AG04450 (cell line): Measurements from ENCODE around the gene CEP85. TPM values are rescaled to one million over a fixed set of nuclear protein-coding genes. Genes with fewer than 3 reads are reported as not detected.

Experiments
- CTCF ChIA-PET: fragments of 300-600, 350-600 bp; formaldehyde crosslinking; extraction: SDS; loops from one replicate; lab custom pipeline; 2022; ENCODE audit warnings: antibody characterized with exemption, inconsistent platforms; lab: Charles Lee
- POLR2A ChIA-PET: fragments of 350-600 bp; formaldehyde crosslinking; extraction: SDS; loops from one replicate; lab custom pipeline; 2021; ENCODE audit warnings: antibody characterized with exemption, inconsistent platforms; lab: Yijun Ruan, JAX
- DNase-seq: peaks from one replicate; pipeline ENCODE4 v3.0.0-alpha.2; 2011; ENCODE audit warnings: low read depth, low spot score
- H3K27ac ChIP-seq: one replicate; pipeline ENCODE4 v1.5.1; 2012; ENCODE audit warnings: low read depth, low read length, control low read depth
- H3K27me3 ChIP-seq: one replicate; pipeline ENCODE4 v1.6.0; 2012; ENCODE audit warnings: low read length; ENCODE audit not compliant: control insufficient read depth, insufficient read depth
- H3K4me3 ChIP-seq: 2 replicates; pipeline ENCODE4 v1.5.1; 2011; ENCODE audit warnings: mild to moderate bottlenecking, low read depth, low read length, control low read depth
- H3K9me3 ChIP-seq: 2 replicates; pipeline ENCODE4 v1.5.1; 2012; ENCODE audit warnings: low read length; ENCODE audit not compliant: control insufficient read depth, insufficient read depth
- CTCF ChIP-seq: IDR thresholded peaks from 2 replicates; pipeline ENCODE4 v1.5.1; 2011; ENCODE audit warnings: low read depth, low read length, control low read depth, inconsistent platforms
- polyA plus RNA-seq: library from polyadenylated mRNA; depleted of rRNA; stranded (reverse); fragments of >200 nt; gene quantifications from 2 replicates; pipeline ENCODE4 v1.2.3, GENCODE V29; 2011

Gene CEP85
- polyA plus RNA-seq, 1 experiment = 5.8 TPM

- H3K27ac ChIP-seq = peak overlapping the region; percentile 61
- DNase-seq = no peak
- CTCF ChIA-PET = interaction anchor here (0.6 to 5.7 kb wide), 17 partner anchors 9 to 165 kb away, joined by 3 to 62 read pairs (median 5); partner anchors contain the start of gene CEP85
Measured at GRCh38 chr1:26274801-26275425, 40.9 kb downstream of the CEP85 start.

GRCh38 chr1:26275580-26276431, 41.8 kb downstream of the CEP85 start:
- peak; percentile 77 for DNase-seq
- POLR2A ChIA-PET = interaction anchor here (1.1 to 1.5 kb wide), 2 partner anchors 23 to 46 kb away, joined by 3 to 5 read pairs; no protein-coding TSS in a partner anchor
- Histone ChIP-seq H3K27me3 (no peaks in the 10 kb centered on the region), H3K27ac (peak overlapping the region; percentile 61), H3K4me3 (no peak overlapping the region), H3K9me3 (no peaks in the 10 kb centered on the region; the same call in 1 of the 2 replicates)
- peak; percentile 78 for TF ChIP-seq CTCF
- CTCF ChIA-PET = interaction anchor here (0.6 to 5.7 kb wide), 33 partner anchors 10 to 173 kb away, joined by 3 to 62 read pairs (median 4); partner anchors contain the start of genes CEP85, DHDDS and UBXN11

More at GRCh38 chr1:26274801-26275425, 40.9 kb downstream of the CEP85 start:
- POLR2A ChIA-PET = interaction anchor here (0.7 kb wide), 1 partner anchor 10 kb away, joined by 7 read pairs; no protein-coding TSS in a partner anchor
- no peak for TF ChIP-seq CTCF
- Histone ChIP-seq H3K27me3 (no peaks in the 10 kb centered on the region), H3K4me3 (no peak overlapping the region), H3K9me3 (peaks cover under 1% of the 10 kb centered on the region; the same call in 1 of the 2 replicates)

- Histone ChIP-seq H3K27ac (peak overlapping the region; percentile 61), H3K4me3 (no peak overlapping the region), H3K9me3 (no peaks in the 10 kb centered on the region; the same call in 1 of the 2 replicates), H3K27me3 (no peaks in the 10 kb centered on the region)
- no peak for DNase-seq
- CTCF ChIA-PET = interaction anchor here (0.7 to 5.7 kb wide), 20 partner anchors 9 to 140 kb away, joined by 3 to 62 read pairs (median 6); partner anchors contain the start of genes CEP85 and ZNF593
- no peak for TF ChIP-seq CTCF
- POLR2A ChIA-PET = interaction anchor here (1.1 to 1.5 kb wide), 2 partner anchors 22 to 45 kb away, joined by 3 to 5 read pairs; no protein-coding TSS in a partner anchor
Measured at GRCh38 chr1:26276432-26276838, 42.4 kb downstream of the CEP85 start.

GRCh38 chr1:26277261-26277661, 43.3 kb downstream of the CEP85 start:
- CTCF ChIA-PET = interaction anchor here (0.6 to 5.7 kb wide), 6 partner anchors 9 to 139 kb away, joined by 3 to 62 read pairs (median 5); partner anchors contain the start of gene ZNF593
- H3K4me3 ChIP-seq = no peak overlapping the region
- TF ChIP-seq CTCF = no peak
- POLR2A ChIA-PET = no interaction called here
- H3K9me3 ChIP-seq = no peaks in the 10 kb centered on the region; the same call in 1 of the 2 replicates
- H3K27ac ChIP-seq = peak overlapping the region; percentile 39
- H3K27me3 ChIP-seq = no peaks in the 10 kb centered on the region
- no peak for DNase-seq
